Measurements from ENCODE around the gene FOXQ1. TPM values are rescaled to one million over a fixed set of nuclear protein-coding genes. Genes with fewer than 3 reads are reported as not detected.

FOXQ1 gene
- 1 to 10 TPM in 1 of 3 donors, under 1 TPM in 2; 0.34 to 3.8 (median 0.92) TPM for polyA plus RNA-seq

GRCh38 chr6:1311400-1312202 is at the start of gene FOXQ1:
Gene FOXQ1 (plus strand): TSS chr6:1312098. CDS start chr6:1312705, 607 bp downstream.
- 0 to 1% (median 0%) methylated on average over 64 to 75 of the region's 75 CpGs for WGBS, 3 donors
- H3K27ac ChIP-seq (ENCODE audit: low read depth, low read length): no peak within 1 kb of the TSS

- H3K27ac ChIP-seq (ENCODE audit: low read depth, low read length): no peak overlapping the region
- 87 to 90% (median 88%) methylated on average over 6 of the region's 6 CpGs for WGBS, 3 donors
These were observed 49.2 kb upstream of the FOXQ1 start for GRCh38 chr6:1262704-1263038.

GRCh38 chr6:1263039-1263849 is 48.7 kb upstream of the FOXQ1 start:
- no peak overlapping the region for H3K27ac ChIP-seq (ENCODE audit: low read depth, low read length)
- 81 to 88% (median 82%) methylated on average over 12 of the region's 12 CpGs for WGBS, 3 donors

GRCh38 chr6:1263850-1264377 is 48.0 kb upstream of the FOXQ1 start:
- 66 to 71% (median 67%) methylated on average over 10 of the region's 10 CpGs for WGBS, 3 donors
- no peak overlapping the region for H3K27ac ChIP-seq (ENCODE audit: low read depth, low read length)

GRCh38 chr6:1264619-1265445 is 47.1 kb upstream of the FOXQ1 start:
- no peak overlapping the region for H3K27ac ChIP-seq (ENCODE audit: low read depth, low read length)
- WGBS, 3 donors: 78 to 82% (median 78%) methylated on average over 11 of the region's 11 CpGs

GRCh38 chr6:1266686-1267056 is 45.2 kb upstream of the FOXQ1 start:
- 82 to 94% (median 91%) methylated on average over 3 of the region's 3 CpGs for WGBS, 3 donors
- H3K27ac ChIP-seq (ENCODE audit: low read depth, low read length): no peak overlapping the region

GRCh38 chr6:1267057-1267732 is 44.7 kb upstream of the FOXQ1 start:
- H3K27ac ChIP-seq (ENCODE audit: low read depth, low read length): no peak overlapping the region
- 75 to 77% (median 77%) methylated on average over 8 of the region's 8 CpGs for WGBS, 3 donors

GRCh38 chr6:1267790-1268762 is 43.8 kb upstream of the FOXQ1 start:
- no peak overlapping the region for H3K27ac ChIP-seq (ENCODE audit: low read depth, low read length)
- WGBS, 3 donors: 70 to 86% (median 83%) methylated on average over 18 of the region's 18 CpGs

- no peak overlapping the region for H3K27ac ChIP-seq (ENCODE audit: low read depth, low read length)
- 43 to 87% (median 86%) methylated on average over 11 of the region's 11 CpGs for WGBS, 3 donors
These were observed 40.7 kb upstream of the FOXQ1 start for GRCh38 chr6:1271071-1271763.

- H3K27ac ChIP-seq (ENCODE audit: low read depth, low read length): no peak overlapping the region
- WGBS, 3 donors: 51 to 81% (median 81%) methylated on average over 5 of the region's 5 CpGs
These were observed 33.7 kb upstream of the FOXQ1 start for GRCh38 chr6:1278061-1278720.

- no peak overlapping the region for H3K27ac ChIP-seq (ENCODE audit: low read depth, low read length)
- WGBS, 3 donors: 81 to 87% (median 85%) methylated on average over 4 of the region's 4 CpGs
These were observed 32.8 kb upstream of the FOXQ1 start for GRCh38 chr6:1279065-1279464.

- no peak overlapping the region for H3K27ac ChIP-seq (ENCODE audit: low read depth, low read length)
- WGBS, 3 donors: 84 to 95% (median 86%) methylated on average over 8 of the region's 8 CpGs
These were observed 31.1 kb upstream of the FOXQ1 start for GRCh38 chr6:1280666-1281300.

GRCh38 chr6:1281746-1282145 is 30.2 kb upstream of the FOXQ1 start:
- H3K27ac ChIP-seq (ENCODE audit: low read depth, low read length): no peak overlapping the region
- WGBS, 3 donors: 53 to 83% (median 59%) methylated on average over 8 of the region's 8 CpGs

- no peak overlapping the region for H3K27ac ChIP-seq (ENCODE audit: low read depth, low read length)
- WGBS, 3 donors: 27 to 89% (median 59%) methylated on average over 3 of the region's 3 CpGs
These were observed 28.4 kb upstream of the FOXQ1 start for GRCh38 chr6:1283501-1283900.

- 43 to 72% (median 46%) methylated on average over 6 of the region's 6 CpGs for WGBS, 3 donors
- no peak overlapping the region for H3K27ac ChIP-seq (ENCODE audit: low read depth, low read length)
These were observed 26.3 kb upstream of the FOXQ1 start for GRCh38 chr6:1285556-1285955.

GRCh38 chr6:1285956-1286355 is 25.9 kb upstream of the FOXQ1 start:
- no peak overlapping the region for H3K27ac ChIP-seq (ENCODE audit: low read depth, low read length)
- 15 to 44% (median 26%) methylated on average over 4 of the region's 4 CpGs for WGBS, 3 donors

Measured in adipose tissue (tissue), 3 donors.